Measurements from ENCODE around the gene GABBR1. TPM values are rescaled to one million over a fixed set of nuclear protein-coding genes. Genes with fewer than 3 reads are reported as not detected.

Gene GABBR1
- total RNA-seq, 4 donors from 2014 or later = 15.0 to 49.5 (median 20.6) TPM

GRCh38 chr6:29651413-29652197 is 18.6 kb upstream of the GABBR1 start:
- 62 to 68% methylated on average over 8 of the region's 8 CpGs for WGBS, 2 donors
- H3K4me3 ChIP-seq (ENCODE audit: low read depth, poor library complexity, severe bottlenecking) = no peak overlapping the region
- intact Hi-C loops (cut with DNase I; ENCODE audit: low total_unique reads) = no loop called here
- DNase-seq (ENCODE audit: low spot score in 2 of 2) = no peak
- TF ChIP-seq POLR2A (IDR thresholded peaks at IDR 0.05) = no peak
- TF ChIP-seq, protein P1, sequence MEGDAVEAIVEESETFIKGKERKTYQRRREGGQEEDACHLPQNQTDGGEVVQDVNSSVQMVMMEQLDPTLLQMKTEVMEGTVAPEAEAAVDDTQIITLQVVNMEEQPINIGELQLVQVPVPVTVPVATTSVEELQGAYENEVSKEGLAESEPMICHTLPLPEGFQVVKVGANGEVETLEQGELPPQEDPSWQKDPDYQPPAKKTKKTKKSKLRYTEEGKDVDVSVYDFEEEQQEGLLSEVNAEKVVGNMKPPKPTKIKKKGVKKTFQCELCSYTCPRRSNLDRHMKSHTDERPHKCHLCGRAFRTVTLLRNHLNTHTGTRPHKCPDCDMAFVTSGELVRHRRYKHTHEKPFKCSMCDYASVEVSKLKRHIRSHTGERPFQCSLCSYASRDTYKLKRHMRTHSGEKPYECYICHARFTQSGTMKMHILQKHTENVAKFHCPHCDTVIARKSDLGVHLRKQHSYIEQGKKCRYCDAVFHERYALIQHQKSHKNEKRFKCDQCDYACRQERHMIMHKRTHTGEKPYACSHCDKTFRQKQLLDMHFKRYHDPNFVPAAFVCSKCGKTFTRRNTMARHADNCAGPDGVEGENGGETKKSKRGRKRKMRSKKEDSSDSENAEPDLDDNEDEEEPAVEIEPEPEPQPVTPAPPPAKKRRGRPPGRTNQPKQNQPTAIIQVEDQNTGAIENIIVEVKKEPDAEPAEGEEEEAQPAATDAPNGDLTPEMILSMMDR (IDR thresholded peaks at IDR 0.05) = no peak

DNA sequence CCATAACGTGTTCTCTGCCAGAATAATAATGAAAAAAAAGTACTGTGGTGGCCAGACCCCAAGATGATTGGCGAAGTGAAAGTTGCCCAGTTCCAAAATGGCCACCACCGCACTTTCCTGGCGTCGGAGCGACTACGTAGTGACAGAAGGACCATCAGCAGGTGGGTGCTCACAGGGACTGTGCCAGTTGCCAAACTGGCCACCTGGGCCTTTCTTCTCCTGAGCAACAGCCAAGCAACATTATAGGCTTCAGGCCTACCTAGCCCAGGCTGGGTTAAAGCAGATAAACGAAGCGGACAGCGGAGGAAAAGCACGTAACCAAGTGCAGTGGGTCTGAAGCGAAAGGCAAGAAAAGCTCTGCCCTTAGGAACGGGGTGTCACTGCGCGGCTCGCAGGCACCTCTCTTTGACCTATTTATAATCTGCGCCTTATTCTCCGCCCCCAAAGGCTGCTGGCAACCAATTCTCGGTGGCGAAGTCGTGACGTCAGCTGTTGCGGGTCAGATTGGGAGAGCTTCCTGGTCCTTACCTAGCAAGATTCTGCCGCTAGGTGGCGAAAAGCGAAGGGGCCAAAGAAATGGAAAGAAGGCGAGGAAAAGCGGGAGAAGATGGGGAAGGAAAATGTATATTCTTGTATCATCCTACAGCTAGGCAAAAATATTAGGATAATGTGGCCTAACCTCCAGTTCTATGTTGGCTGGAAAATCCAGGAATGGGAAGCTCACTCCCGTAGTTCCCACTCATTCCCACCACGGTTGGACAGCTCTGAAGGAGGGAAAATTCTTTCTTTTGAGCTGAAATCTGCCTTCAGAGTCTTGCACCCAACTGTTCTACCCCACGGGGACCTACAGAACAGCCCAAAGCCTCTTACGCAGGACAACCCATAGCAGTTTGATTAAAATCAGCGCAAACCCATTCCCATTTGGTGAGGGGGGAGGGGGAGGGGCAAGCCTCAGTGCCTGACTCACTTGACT is 17.0 kb upstream of the GABBR1 start:
- intact Hi-C loops (cut with DNase I; ENCODE audit: low total_unique reads) = no loop called here
- WGBS, 2 donors = 5% methylated on average over 33 of the region's 33 CpGs
- TF ChIP-seq, protein P1 (IDR thresholded peaks at IDR 0.05) = peak in 1 of 3 donors; percentile 89
- no peak for TF ChIP-seq POLR2A (IDR thresholded peaks at IDR 0.05)
- DNase-seq (ENCODE audit: low spot score in 2 of 2) = peak; percentile 98 to 100
- peak overlapping the region; percentile 34 for H3K4me3 ChIP-seq (ENCODE audit: low read depth, poor library complexity, severe bottlenecking)

DNA sequence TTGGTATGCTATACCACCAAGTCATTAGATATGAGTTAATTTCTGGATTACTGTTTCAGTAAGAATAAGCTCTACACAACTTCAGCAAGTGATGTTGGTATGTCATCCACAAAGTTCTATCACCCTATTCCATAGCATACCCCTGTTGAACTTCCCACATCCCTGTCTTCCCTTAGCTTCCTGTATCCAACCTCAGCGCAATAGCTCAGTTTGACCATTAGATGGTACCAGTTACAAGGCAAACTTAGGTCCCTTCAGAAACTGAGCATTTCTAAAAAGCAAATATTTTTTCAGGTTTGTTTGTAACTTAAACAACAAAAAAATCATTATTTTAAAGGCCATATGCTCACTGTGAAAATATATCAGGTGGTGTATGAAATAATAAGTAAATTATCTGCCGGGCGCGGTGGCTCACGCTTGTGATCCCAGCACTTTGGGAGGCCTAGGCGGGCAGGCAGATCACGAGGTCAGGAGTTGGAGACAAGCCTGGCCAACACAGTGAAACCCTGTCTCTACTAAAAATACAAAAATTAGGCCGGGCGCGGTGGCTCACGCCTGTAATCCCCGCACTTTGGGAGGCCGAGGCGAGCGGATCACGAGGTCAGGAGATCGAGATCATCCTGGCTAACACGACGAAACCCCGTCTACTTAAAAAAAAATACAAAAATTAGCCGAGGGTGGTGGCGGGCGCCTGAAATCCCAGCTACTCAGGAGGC is 15.1 kb upstream of the GABBR1 start:
- TF ChIP-seq, protein P1 (IDR thresholded peaks at IDR 0.05) = no peak
- TF ChIP-seq POLR2A (IDR thresholded peaks at IDR 0.05) = no peak
- 90% methylated on average over 23 of the region's 23 CpGs for WGBS, 2 donors
- DNase-seq (ENCODE audit: low spot score in 2 of 2) = no peak
- intact Hi-C loops (cut with DNase I; ENCODE audit: low total_unique reads) = no loop called here
- no peak overlapping the region for H3K4me3 ChIP-seq (ENCODE audit: low read depth, poor library complexity, severe bottlenecking)

DNA sequence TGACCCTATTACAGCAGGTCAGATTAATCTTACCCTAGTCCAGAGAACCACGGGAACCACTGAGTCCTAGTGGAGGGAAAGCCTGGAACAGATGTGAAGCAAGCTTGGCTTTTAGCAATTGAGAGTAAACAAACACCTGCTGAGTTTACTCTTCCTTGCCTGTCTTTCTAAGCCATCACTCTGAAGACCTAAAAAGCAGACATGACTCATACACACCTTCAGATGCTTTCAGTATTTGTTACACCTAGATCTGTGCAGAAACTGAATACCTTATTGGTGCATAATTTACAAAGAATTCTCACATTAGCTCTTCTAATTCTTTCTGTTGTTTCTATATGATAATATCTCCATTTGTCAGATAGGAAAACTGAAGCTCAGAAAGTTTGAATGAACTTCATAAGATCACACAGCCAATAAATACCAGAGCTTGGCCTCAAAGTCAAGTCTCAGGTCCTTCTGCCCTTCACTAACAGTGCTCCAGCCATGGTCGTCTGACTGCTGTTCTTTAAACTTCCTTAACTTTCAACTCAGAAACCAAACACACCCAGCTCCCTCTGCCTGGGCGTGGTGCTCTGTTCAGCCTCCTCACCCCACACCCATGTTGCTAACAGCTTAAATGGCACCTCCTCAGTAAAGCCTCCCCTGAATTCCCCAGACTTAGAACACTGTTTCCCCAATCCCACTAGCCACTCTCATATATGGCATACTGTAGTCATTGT is 8.6 kb upstream of the GABBR1 start:
- DNase-seq (ENCODE audit: low spot score in 2 of 2) = peak in 1 of 2 donors; percentile 19
- intact Hi-C loops (cut with DNase I; ENCODE audit: low total_unique reads) = no loop called here
- no peak overlapping the region for H3K4me3 ChIP-seq (ENCODE audit: low read depth, poor library complexity, severe bottlenecking)
- WGBS, 2 donors = 23 to 30% methylated on average over 3 of the region's 3 CpGs
- no peak for TF ChIP-seq POLR2A (IDR thresholded peaks at IDR 0.05)
- TF ChIP-seq, protein P1 (IDR thresholded peaks at IDR 0.05) = no peak

DNA sequence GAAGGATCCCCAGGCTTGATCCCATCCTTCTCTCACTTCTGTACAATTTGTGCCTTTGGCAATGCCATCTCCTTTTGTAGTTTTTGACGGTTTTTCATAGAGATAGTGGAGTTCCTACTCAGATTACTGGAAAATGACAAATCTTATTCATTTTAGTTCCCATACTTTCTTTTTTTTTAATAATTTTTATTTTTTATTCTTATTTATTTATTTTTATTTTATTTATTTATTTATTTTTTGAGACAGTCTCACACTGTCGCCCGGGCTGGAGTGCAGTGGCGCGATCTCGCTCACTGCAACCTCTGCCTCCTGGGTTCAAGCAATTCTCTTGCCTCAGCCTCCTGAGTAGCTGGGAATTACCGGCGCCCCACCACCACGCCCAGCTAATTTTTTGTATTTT is 4.3 kb upstream of the GABBR1 start:
- no peak for DNase-seq (ENCODE audit: low spot score in 2 of 2)
- intact Hi-C loops (cut with DNase I; ENCODE audit: low total_unique reads) = no loop called here
- H3K4me3 ChIP-seq (ENCODE audit: low read depth, poor library complexity, severe bottlenecking) = no peak overlapping the region
- 85 to 95% methylated on average over 9 of the region's 9 CpGs for WGBS, 2 donors
- TF ChIP-seq POLR2A (IDR thresholded peaks at IDR 0.05) = no peak
- TF ChIP-seq, protein P1 (IDR thresholded peaks at IDR 0.05) = no peak
